Neuronal stem cell (in vitro differentiated cells): ENCODE results near the gene SYNE3.

Experiments used
- DNase-seq: peaks from one replicate; pipeline ENCODE4 v3.0.0-alpha.2; 2013; ENCODE audit warnings: low spot score
- H2AFZ ChIP-seq: one replicate; pipeline ENCODE4 v1.6.1; 2013; ENCODE audit warnings: mild to moderate bottlenecking, low read length, inconsistent platforms
- H2AK5ac ChIP-seq: 2 replicates; pipeline ENCODE4 v1.6.1; 2013; ENCODE audit warnings: low read depth, mild to moderate bottlenecking, inconsistent platforms, low read length, moderate library complexity, mixed read lengths
- H2BK120ac ChIP-seq: 2 replicates; pipeline ENCODE4 v1.6.1; 2013; ENCODE audit warnings: low read depth, mild to moderate bottlenecking, inconsistent platforms, low read length, moderate library complexity, mixed read lengths
- H2BK12ac ChIP-seq: one replicate; pipeline ENCODE4 v1.6.1; 2013; ENCODE audit warnings: low read length, inconsistent platforms
- H2BK15ac ChIP-seq: 2 replicates; pipeline ENCODE4 v1.6.1; 2013; ENCODE audit warnings: mild to moderate bottlenecking, low read length, inconsistent platforms, mixed read lengths
- H2BK5ac ChIP-seq: one replicate; pipeline ENCODE4 v1.6.1; 2013; ENCODE audit warnings: inconsistent platforms, mild to moderate bottlenecking, low read length, moderate library complexity
- H3K14ac ChIP-seq: one replicate; pipeline ENCODE4 v1.6.1; 2013; ENCODE audit warnings: low read length, inconsistent platforms
- H3K18ac ChIP-seq: 2 replicates; pipeline ENCODE4 v1.6.1; 2013; ENCODE audit warnings: low read length, inconsistent platforms
- H3K23ac ChIP-seq: 2 replicates; pipeline ENCODE4 v1.6.1; 2013; ENCODE audit warnings: low read depth, mild to moderate bottlenecking, mixed read lengths, low read length, inconsistent platforms; ENCODE audit not compliant: poor library complexity
- H3K27ac ChIP-seq: replicated peaks from 3 replicates; pipeline ENCODE4 v1.5.1; 2013; ENCODE audit warnings: low read length, inconsistent platforms
- H3K27me3 ChIP-seq, 3 experiments: 2 replicates each; pipeline ENCODE4 v1.6.1; 2013; ENCODE audit warnings: low read length in 3 of 3, mild to moderate bottlenecking in 2 of 3, inconsistent platforms in 1 of 3, low read depth in 1 of 3, mixed read lengths in 1 of 3, moderate library complexity in 1 of 3; ENCODE audit not compliant: control insufficient read depth in 3 of 3, insufficient read depth in 3 of 3
- H3K36me3 ChIP-seq, 2 donors: replicated peaks in 1 of 2; 2 replicates each; pipeline ENCODE4 v1.6.1; 2013; ENCODE audit warnings: low read length in 2 of 2; ENCODE audit not compliant: control insufficient read depth in 2 of 2, insufficient read depth in 2 of 2
- H3K4ac ChIP-seq: 2 replicates; pipeline ENCODE4 v1.6.1; 2013; ENCODE audit warnings: inconsistent platforms, mild to moderate bottlenecking, low read length, moderate library complexity
- H3K4me1 ChIP-seq, 2 donors: 1 replicate in 1 of 2; 2 replicates in 1 of 2; pipeline ENCODE4 v1.6.1; 2013; ENCODE audit warnings: low read length in 2 of 2, low read depth in 1 of 2; ENCODE audit not compliant: control insufficient read depth in 2 of 2, insufficient read depth in 1 of 2
- H3K4me2 ChIP-seq: one replicate; pipeline ENCODE4 v1.6.1; 2013; ENCODE audit warnings: mild to moderate bottlenecking, low read length, inconsistent platforms; ENCODE audit not compliant: insufficient read depth, poor library complexity, severe bottlenecking
- H3K4me3 ChIP-seq, 2 donors: 2 replicates each; pipeline ENCODE4 v1.5.1; 2013; ENCODE audit warnings: low read length in 2 of 2, mild to moderate bottlenecking in 2 of 2, inconsistent platforms in 1 of 2, moderate library complexity in 1 of 2
- H3K79me1 ChIP-seq: one replicate; pipeline ENCODE4 v1.6.1; 2013; ENCODE audit warnings: low read depth, mild to moderate bottlenecking, inconsistent platforms, low read length, moderate library complexity
- H3K9ac ChIP-seq: one replicate; pipeline ENCODE4 v1.6.1; 2013; ENCODE audit warnings: mild to moderate bottlenecking, low read depth, low read length, inconsistent platforms; ENCODE audit not compliant: poor library complexity
- H3K9me3 ChIP-seq, 2 donors: replicated peaks in 1 of 2; 2 replicates each; pipeline versions ENCODE3 to v1.6.1; 2013; ENCODE audit warnings: low read length in 2 of 2, mild to moderate bottlenecking in 2 of 2, inconsistent platforms in 1 of 2, low read depth in 1 of 2, mixed read lengths in 1 of 2, moderate library complexity in 1 of 2; ENCODE audit not compliant: control insufficient read depth in 2 of 2, insufficient read depth in 1 of 2
- H4K8ac ChIP-seq: one replicate; pipeline ENCODE4 v1.6.1; 2013; ENCODE audit warnings: low read depth, mild to moderate bottlenecking, inconsistent platforms, low read length, moderate library complexity
- H4K91ac ChIP-seq: one replicate; pipeline ENCODE4 v1.6.1; 2013; ENCODE audit warnings: low read length, low read depth, mild to moderate bottlenecking, inconsistent platforms; ENCODE audit not compliant: poor library complexity
- WGBS, 2 donors: extraction: QIAGEN DNeasy Blood & Tissue Kit; methylation state at CpG; one replicate each; pipeline ENCODE4 v1.1.7; 2013; ENCODE audit warnings: missing lambda C conversion rate in 2 of 2, mixed read lengths in 1 of 2; ENCODE audit not compliant: insufficient read length in 2 of 2, insufficient replicate concordance in 1 of 2; ENCODE audit errors: extremely low coverage in 2 of 2; 5-methylcytosine and 5-hydroxymethylcytosine counted together

The SYNE3 gene

GRCh38 chr14:95480109-95480886 lies 36.2 kb downstream of the SYNE3 start:
- Histone ChIP-seq H2BK120ac (no peak overlapping the region), H4K8ac (no peak overlapping the region), H4K91ac (no peak overlapping the region), H3K27ac (no peak overlapping the region), H3K4me1 (peaks cover 0 to 23% of the 10 kb centered on the region in 2 donors), H3K27me3 (peaks cover 0 to 21% (median 0%) of the 10 kb centered on the region in 3 experiments), H3K14ac (no peak overlapping the region), H3K79me1 (no peaks in the 10 kb centered on the region), H2AK5ac (no peak overlapping the region), H2BK5ac (peak overlapping the region; percentile 16), H2BK12ac (no peak overlapping the region), H3K4me3 (no peak overlapping the region), H3K4me2 (no peak overlapping the region), H3K9me3 (no peaks in the 10 kb centered on the region), H3K36me3 (no peaks in the 10 kb centered on the region), H3K9ac (no peak overlapping the region), H3K4ac (no peak overlapping the region), H2AFZ (no peak overlapping the region), H2BK15ac (no peak overlapping the region), H3K18ac (no peak overlapping the region), H3K23ac (no peak overlapping the region)
- DNase-seq = no peak
- no CpG with 5 or more reads among the region's 11 CpGs for WGBS, 2 donors

- Histone ChIP-seq H3K4me2 (no peak overlapping the region), H3K4me1 (peaks cover 0 to 17% of the 10 kb centered on the region in 2 donors), H3K27me3 (peaks cover 0 to 21% (median 0%) of the 10 kb centered on the region in 3 experiments), H3K27ac (no peak overlapping the region), H2AK5ac (peak overlapping the region; percentile 53), H3K9me3 (no peaks in the 10 kb centered on the region), H4K8ac (no peak overlapping the region), H3K4me3 (no peak overlapping the region), H2BK15ac (peak overlapping the region; percentile 50), H3K18ac (peak overlapping the region; percentile 61), H3K14ac (peak overlapping the region; percentile 49), H3K4ac (no peak overlapping the region), H2BK5ac (no peak overlapping the region), H3K23ac (peak overlapping the region; percentile 27), H3K9ac (peak overlapping the region; percentile 66), H2AFZ (no peak overlapping the region), H2BK12ac (no peak overlapping the region), H4K91ac (no peak overlapping the region), H3K36me3 (no peaks in the 10 kb centered on the region), H2BK120ac (no peak overlapping the region), H3K79me1 (no peaks in the 10 kb centered on the region)
- no peak for DNase-seq
- WGBS, 2 donors = no CpG with 5 or more reads among the region's 4 CpGs
Measured at GRCh38 chr14:95479494-95479893, 37.0 kb downstream of the SYNE3 start.

GRCh38 chr14:95478818-95479217 lies 37.6 kb downstream of the SYNE3 start:
- Histone ChIP-seq H3K4ac (no peak overlapping the region), H4K91ac (no peak overlapping the region), H2BK15ac (no peak overlapping the region), H3K79me1 (no peaks in the 10 kb centered on the region), H2AK5ac (no peak overlapping the region), H3K4me2 (no peak overlapping the region), H2BK5ac (no peak overlapping the region), H3K23ac (no peak overlapping the region), H3K36me3 (no peaks in the 10 kb centered on the region), H3K18ac (no peak overlapping the region), H3K27me3 (peaks cover 0 to 21% (median 0%) of the 10 kb centered on the region in 3 experiments), H4K8ac (no peak overlapping the region), H3K9ac (peak overlapping the region; percentile 24), H2BK12ac (no peak overlapping the region), H3K4me1 (peaks cover 0 to 13% of the 10 kb centered on the region in 2 donors), H2AFZ (no peak overlapping the region), H3K27ac (no peak overlapping the region), H3K4me3 (no peak overlapping the region), H3K9me3 (no peaks in the 10 kb centered on the region), H3K14ac (no peak overlapping the region), H2BK120ac (no peak overlapping the region)
- no peak for DNase-seq
- WGBS, 2 donors = no CpG with 5 or more reads among the region's 4 CpGs

- no peak overlapping the region for H3K18ac ChIP-seq
- DNase-seq = no peak
- H2BK15ac ChIP-seq = no peak overlapping the region
- H3K4me2 ChIP-seq = no peak overlapping the region
- no peak overlapping the region for H3K27ac ChIP-seq
- no peak overlapping the region for H3K23ac ChIP-seq
- no peak overlapping the region for H4K8ac ChIP-seq
- peaks cover 0 to 13% of the 10 kb centered on the region in 2 donors for H3K4me1 ChIP-seq
- H2BK120ac ChIP-seq = no peak overlapping the region
- no peak overlapping the region for H3K4me3 ChIP-seq
- H3K36me3 ChIP-seq = no peaks in the 10 kb centered on the region
- H3K4ac ChIP-seq = no peak overlapping the region
- H3K27me3 ChIP-seq = peaks cover 0 to 21% (median 0%) of the 10 kb centered on the region in 3 experiments
- no peak overlapping the region for H2AFZ ChIP-seq
- no CpG with 5 or more reads among the region's 6 CpGs for WGBS, 2 donors
- no peak overlapping the region for H3K9ac ChIP-seq
- H2BK12ac ChIP-seq = no peak overlapping the region
- no peak overlapping the region for H2AK5ac ChIP-seq
- H3K14ac ChIP-seq = no peak overlapping the region
- H3K79me1 ChIP-seq = no peaks in the 10 kb centered on the region
- H2BK5ac ChIP-seq = no peak overlapping the region
- H4K91ac ChIP-seq = no peak overlapping the region
- no peaks in the 10 kb centered on the region for H3K9me3 ChIP-seq
Measured at GRCh38 chr14:95478309-95478708, 38.1 kb downstream of the SYNE3 start.
